ENCODE results near the gene SLC45A1.

SLC45A1 gene

DNA sequence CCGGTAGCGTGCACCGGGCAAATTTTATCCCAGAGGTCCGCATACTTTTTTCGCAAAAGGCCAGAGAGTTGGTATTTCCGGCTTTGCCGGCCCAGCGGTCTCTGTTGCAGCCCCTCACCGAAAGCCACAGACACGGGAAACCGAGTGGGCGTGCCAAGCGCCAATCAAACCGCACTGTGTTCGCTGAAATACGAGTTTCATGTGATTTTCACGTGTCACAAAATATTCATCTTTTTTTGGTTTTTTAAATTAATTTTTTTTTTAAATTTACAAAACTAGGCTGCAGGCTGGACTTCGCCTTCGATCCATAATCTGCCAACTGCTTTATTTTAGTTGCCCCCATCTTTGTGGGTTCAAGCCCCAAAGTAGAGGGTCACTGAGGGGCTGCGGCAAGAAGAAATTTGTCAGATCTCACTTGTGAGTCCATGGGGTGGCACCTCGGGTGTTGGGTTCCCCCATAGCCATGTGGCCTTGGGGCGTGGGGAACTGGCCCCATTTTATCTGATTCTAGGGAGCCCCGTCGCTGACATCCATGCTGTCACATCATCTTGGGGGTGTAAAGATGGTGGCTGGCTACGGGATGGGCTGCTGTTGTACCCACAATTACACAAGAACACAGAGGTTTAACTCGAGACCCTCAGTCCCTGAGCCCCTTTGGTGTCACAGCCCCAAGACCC, 20.8 kb downstream of the SLC45A1 start:
- no peak overlapping the region for H3K27ac ChIP-seq
- TF ChIP-seq ZFX (IDR thresholded peaks at IDR 0.05), result no peak
- TF ChIP-seq, protein P1, sequence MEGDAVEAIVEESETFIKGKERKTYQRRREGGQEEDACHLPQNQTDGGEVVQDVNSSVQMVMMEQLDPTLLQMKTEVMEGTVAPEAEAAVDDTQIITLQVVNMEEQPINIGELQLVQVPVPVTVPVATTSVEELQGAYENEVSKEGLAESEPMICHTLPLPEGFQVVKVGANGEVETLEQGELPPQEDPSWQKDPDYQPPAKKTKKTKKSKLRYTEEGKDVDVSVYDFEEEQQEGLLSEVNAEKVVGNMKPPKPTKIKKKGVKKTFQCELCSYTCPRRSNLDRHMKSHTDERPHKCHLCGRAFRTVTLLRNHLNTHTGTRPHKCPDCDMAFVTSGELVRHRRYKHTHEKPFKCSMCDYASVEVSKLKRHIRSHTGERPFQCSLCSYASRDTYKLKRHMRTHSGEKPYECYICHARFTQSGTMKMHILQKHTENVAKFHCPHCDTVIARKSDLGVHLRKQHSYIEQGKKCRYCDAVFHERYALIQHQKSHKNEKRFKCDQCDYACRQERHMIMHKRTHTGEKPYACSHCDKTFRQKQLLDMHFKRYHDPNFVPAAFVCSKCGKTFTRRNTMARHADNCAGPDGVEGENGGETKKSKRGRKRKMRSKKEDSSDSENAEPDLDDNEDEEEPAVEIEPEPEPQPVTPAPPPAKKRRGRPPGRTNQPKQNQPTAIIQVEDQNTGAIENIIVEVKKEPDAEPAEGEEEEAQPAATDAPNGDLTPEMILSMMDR (conservative IDR thresholded peaks at IDR 0.05), result no peak

DNA sequence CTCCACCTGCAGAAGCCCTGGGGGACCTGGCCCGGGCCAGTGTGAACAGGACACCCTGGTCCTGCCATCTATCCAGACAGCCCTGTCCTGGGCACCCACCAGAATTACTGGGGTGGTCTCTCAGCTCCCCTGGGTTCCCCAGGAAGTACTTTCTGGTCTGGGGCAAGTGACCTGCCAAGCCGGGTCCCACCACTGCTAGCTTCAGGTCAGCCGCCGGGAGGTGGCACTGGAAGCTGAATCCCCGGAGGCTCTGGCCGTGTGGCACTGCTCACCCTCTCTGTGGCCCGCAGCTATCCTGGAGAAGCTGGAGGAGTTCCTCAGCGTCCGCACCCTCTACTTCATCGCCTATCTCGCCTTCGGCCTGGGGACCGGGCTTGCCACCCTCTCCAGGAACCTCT, 21.3 kb downstream of the SLC45A1 start:
- TF ChIP-seq, protein P1 (conservative IDR thresholded peaks at IDR 0.05), result no peak
- no peak for TF ChIP-seq ZFX (IDR thresholded peaks at IDR 0.05)
- H3K27ac ChIP-seq, result no peak overlapping the region

DNA sequence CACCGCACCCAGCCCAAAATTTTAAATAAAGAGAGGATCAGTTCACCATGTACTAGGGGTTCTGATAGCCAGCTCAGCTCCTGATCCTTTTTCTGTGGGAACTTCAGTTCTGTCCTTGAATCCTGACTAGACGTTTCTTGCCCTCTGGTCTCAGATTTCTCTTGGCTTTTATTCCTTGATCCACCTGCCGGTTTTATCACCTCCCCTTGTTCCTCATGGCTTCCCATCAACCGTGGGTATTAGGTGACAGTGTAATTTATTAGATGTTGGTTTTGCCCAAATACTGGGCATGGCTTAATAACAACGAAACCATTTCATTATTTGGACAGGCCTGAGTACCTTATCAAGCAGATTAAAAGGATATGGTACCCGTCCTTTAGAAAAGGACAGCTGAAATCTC, 22.5 kb downstream of the SLC45A1 start:
- TF ChIP-seq, protein P1 (conservative IDR thresholded peaks at IDR 0.05), result no peak
- no peak for TF ChIP-seq ZFX (IDR thresholded peaks at IDR 0.05)
- H3K27ac ChIP-seq, result no peak overlapping the region

DNA sequence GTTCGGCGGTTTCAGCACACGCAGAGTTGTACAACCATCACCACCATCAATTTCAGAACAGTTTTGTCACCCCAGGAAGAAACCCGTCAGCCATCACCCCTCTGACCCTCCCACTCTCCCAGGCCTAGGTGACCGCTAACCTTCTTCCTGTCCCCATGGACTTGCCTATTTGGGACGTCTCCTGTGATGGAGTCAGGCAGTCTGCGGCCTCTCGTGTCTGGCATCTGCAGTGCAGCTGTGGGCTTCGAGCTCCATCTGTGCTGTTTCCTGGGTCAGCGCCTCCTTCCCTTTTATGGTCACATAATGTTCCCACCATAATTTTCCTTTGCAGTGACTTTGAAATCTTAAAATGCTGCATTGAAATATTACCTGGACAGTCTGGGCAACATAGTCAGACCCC, 24.4 kb downstream of the SLC45A1 start:
- H3K27ac ChIP-seq, result no peak overlapping the region
- no peak for TF ChIP-seq ZFX (IDR thresholded peaks at IDR 0.05)
- TF ChIP-seq, protein P1 (conservative IDR thresholded peaks at IDR 0.05), result no peak

DNA sequence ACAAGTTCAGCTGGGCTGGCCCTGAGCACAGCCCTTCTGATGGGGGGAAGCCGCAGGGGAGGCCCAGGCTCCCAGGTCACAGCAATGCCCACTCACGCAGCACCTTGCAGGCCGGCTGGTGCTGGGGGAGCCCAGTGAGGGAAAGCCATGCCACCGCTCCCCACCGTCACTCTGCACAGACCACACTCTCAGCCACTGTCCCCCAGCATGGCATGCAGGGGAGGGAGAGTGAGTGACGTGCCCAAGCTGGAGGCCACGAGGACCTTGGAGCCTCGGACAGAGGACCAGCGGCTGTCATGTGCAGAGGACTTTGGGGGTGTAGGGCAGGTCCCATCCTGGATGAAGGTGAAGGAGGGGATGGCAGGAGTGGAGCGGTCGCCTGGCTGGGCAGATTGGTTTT, 25.1 kb downstream of the SLC45A1 start:
- peak overlapping the region; percentile 47 for H3K27ac ChIP-seq
- TF ChIP-seq, protein P1 (conservative IDR thresholded peaks at IDR 0.05), result no peak
- TF ChIP-seq ZFX (IDR thresholded peaks at IDR 0.05), result no peak

DNA sequence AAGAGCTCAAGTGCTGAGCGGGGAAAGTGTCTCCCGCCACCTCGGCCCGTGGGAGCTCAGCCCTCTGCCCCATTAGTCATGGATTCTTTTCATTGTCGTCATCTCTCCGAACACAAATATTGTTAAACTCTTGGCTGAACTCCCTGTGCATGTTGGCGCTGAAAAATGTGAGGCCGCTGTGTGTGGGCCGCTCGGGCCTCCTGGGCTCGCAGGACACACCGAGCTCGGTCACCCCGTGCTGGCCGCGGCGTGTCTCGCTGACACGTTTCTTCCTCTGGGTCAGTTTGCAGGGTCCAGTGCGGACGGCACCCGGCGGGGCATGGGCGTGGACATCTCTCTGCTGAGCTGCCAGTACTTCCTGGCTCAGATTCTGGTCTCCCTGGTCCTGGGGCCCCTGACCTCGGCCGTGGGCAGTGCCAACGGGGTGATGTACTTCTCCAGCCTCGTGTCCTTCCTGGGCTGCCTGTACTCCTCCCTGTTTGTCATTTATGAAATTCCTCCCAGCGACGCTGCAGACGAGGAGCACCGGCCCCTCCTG, 25.6 kb downstream of the SLC45A1 start:
- TF ChIP-seq, protein P1 (conservative IDR thresholded peaks at IDR 0.05), result no peak
- TF ChIP-seq ZFX (IDR thresholded peaks at IDR 0.05), result peak; percentile 46; the same call in 1 of the 2 replicates
- H3K27ac ChIP-seq, result peak overlapping the region; percentile 47

DNA sequence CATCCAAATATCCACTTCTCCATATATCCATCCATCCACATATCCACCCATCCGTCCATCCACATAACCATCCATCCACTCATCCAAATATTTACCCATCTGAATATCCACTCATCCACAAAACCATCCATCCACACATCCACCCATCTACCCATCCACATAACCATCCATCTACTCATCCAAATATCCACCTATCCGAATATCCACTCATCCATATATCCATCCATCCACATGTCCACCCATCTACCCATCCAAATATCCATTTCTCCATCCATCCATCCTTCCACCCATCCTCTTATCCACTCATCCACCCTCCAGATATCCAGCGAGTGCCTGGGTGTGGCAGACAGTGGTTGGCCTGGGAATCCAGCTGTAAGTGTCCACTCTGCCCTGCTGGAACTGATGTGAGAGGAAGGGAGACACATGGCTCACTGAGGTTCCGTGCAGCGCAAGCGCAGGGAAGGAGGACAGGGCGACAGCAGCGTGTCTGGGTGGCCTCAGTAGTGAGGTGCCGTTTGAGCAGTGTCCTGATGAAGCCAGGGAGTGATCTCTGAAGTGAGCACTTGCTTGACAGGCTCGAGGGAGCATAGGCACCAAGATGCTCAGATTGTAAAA, 27.1 kb downstream of the SLC45A1 start:
- no peak overlapping the region for H3K27ac ChIP-seq
- TF ChIP-seq, protein P1 (conservative IDR thresholded peaks at IDR 0.05), result no peak
- TF ChIP-seq ZFX (IDR thresholded peaks at IDR 0.05), result no peak
